Activated CD4-positive, alpha-beta T cell treated with anti-CD3 and anti-CD28 coated beads for 48 hours (primary cell): Measurements from ENCODE around the gene PIK3CB.
A peak's percentile ranks its signal among the peaks of the same experiment; 100 is the strongest.
"Not testable (repeated sequence)": the region's sequence is repeated elsewhere in the genome, so short reads cannot be mapped to it uniquely, and the experiment has no call there.

Experiments used
- DNase-seq: peaks from one replicate; pipeline ENCODE4 v3.0.0-alpha.2; 2020

The PIK3CB gene

GRCh38 chr3:138802223-138802622 is 32.5 kb downstream of the PIK3CB start:
- DNase-seq: not testable (repeated sequence)

GRCh38 chr3:138801792-138802191 is 32.9 kb downstream of the PIK3CB start:
- DNase-seq: no peak

- no peak for DNase-seq
These were observed 34.5 kb downstream of the PIK3CB start for GRCh38 chr3:138800248-138800647.

- no peak for DNase-seq
These were observed 34.9 kb downstream of the PIK3CB start for GRCh38 chr3:138799822-138800221.

GRCh38 chr3:138797508-138798038 is 37.2 kb downstream of the PIK3CB start:
- no peak for DNase-seq

- no peak for DNase-seq
These were observed 38.0 kb downstream of the PIK3CB start for GRCh38 chr3:138796761-138797160.

GRCh38 chr3:138786788-138787271 is 47.9 kb downstream of the PIK3CB start:
- DNase-seq: no peak

GRCh38 chr3:138785951-138786350 is 48.8 kb downstream of the PIK3CB start:
- DNase-seq: no peak

GRCh38 chr3:138785362-138785857 is 49.3 kb downstream of the PIK3CB start:
- DNase-seq: not testable (repeated sequence)

GRCh38 chr3:138782755-138783154 is 52.0 kb downstream of the PIK3CB start:
- DNase-seq: no peak

- DNase-seq: peak; percentile 35
These were observed 53.7 kb downstream of the PIK3CB start for GRCh38 chr3:138781012-138781470.

GRCh38 chr3:138778643-138779042 is 56.1 kb downstream of the PIK3CB start:
- no peak for DNase-seq

- no peak for DNase-seq
These were observed 57.8 kb downstream of the PIK3CB start for GRCh38 chr3:138776961-138777360.

- no peak for DNase-seq
These were observed 59.5 kb downstream of the PIK3CB start for GRCh38 chr3:138775254-138775595.

- DNase-seq: peak; percentile 37
These were observed 60.0 kb downstream of the PIK3CB start for GRCh38 chr3:138774529-138775253.

- no peak for DNase-seq
These were observed 63.1 kb downstream of the PIK3CB start for GRCh38 chr3:138771585-138771984.

- no peak for DNase-seq
These were observed 65.1 kb downstream of the PIK3CB start for GRCh38 chr3:138769616-138770015.

GRCh38 chr3:138768946-138769345 is 65.8 kb downstream of the PIK3CB start:
- DNase-seq: no peak

- DNase-seq: peak; percentile 7
These were observed 66.6 kb downstream of the PIK3CB start for GRCh38 chr3:138768125-138768524.

GRCh38 chr3:138767498-138768104 is 67.1 kb downstream of the PIK3CB start:
- DNase-seq: no peak

- no peak for DNase-seq
These were observed 73.7 kb downstream of the PIK3CB start for GRCh38 chr3:138761002-138761401.

GRCh38 chr3:138748190-138748589 is 86.5 kb downstream of the PIK3CB start:
- no peak for DNase-seq

GRCh38 chr3:138747225-138747624 is 87.5 kb downstream of the PIK3CB start:
- DNase-seq: no peak

- no peak for DNase-seq
These were observed 94.7 kb downstream of the PIK3CB start for GRCh38 chr3:138740072-138740471.
